NOMO-1 treated with DMSO at 0.1 percent for 48 hours (cell line): ENCODE results near the gene AGMO.

ENCODE experiments used
- DNase-seq: peaks from one replicate; lab custom pipeline; 2025; ENCODE audit not compliant: unreplicated experiment; lab: John Stamatoyannopoulos, UW

AGMO gene

GRCh38 chr7:15504351-15504750 lies 57.5 kb downstream of the AGMO start:
- no peak for DNase-seq

GRCh38 chr7:15503603-15504290 lies 58.1 kb downstream of the AGMO start:
- no peak for DNase-seq

GRCh38 chr7:15498465-15498864 lies 63.4 kb downstream of the AGMO start:
- no peak for DNase-seq

- DNase-seq: no peak
These were observed 66.6 kb downstream of the AGMO start for GRCh38 chr7:15495170-15495569.

GRCh38 chr7:15494711-15495110 lies 67.1 kb downstream of the AGMO start:
- DNase-seq: no peak

GRCh38 chr7:15491361-15491760 lies 70.5 kb downstream of the AGMO start:
- DNase-seq: no peak

GRCh38 chr7:15490291-15490690 lies 71.5 kb downstream of the AGMO start:
- no peak for DNase-seq

- DNase-seq: no peak
These were observed 72.0 kb downstream of the AGMO start for GRCh38 chr7:15489861-15490260.

GRCh38 chr7:15489383-15489782 lies 72.4 kb downstream of the AGMO start:
- no peak for DNase-seq

- DNase-seq: no peak
These were observed 73.4 kb downstream of the AGMO start for GRCh38 chr7:15488401-15488800.

GRCh38 chr7:15487896-15488295 lies 73.9 kb downstream of the AGMO start:
- no peak for DNase-seq

- DNase-seq: no peak
These were observed 75.8 kb downstream of the AGMO start for GRCh38 chr7:15485998-15486397.

- DNase-seq: no peak
These were observed 76.4 kb downstream of the AGMO start for GRCh38 chr7:15485431-15485830.

GRCh38 chr7:15481132-15481531 lies 80.7 kb downstream of the AGMO start:
- DNase-seq: no peak

GRCh38 chr7:15478401-15478800 lies 83.4 kb downstream of the AGMO start:
- DNase-seq: no peak

- no peak for DNase-seq
These were observed 85.3 kb downstream of the AGMO start for GRCh38 chr7:15476531-15476918.

GRCh38 chr7:15475808-15476530 lies 85.8 kb downstream of the AGMO start:
- no peak for DNase-seq

- DNase-seq: no peak
These were observed 90.2 kb downstream of the AGMO start for GRCh38 chr7:15471669-15471950.

GRCh38 chr7:15470825-15471668 lies 90.8 kb downstream of the AGMO start:
- DNase-seq: no peak

GRCh38 chr7:15464667-15465121 lies 97.1 kb downstream of the AGMO start:
- DNase-seq: no peak

GRCh38 chr7:15463801-15464666 lies 97.8 kb downstream of the AGMO start:
- DNase-seq: peak; percentile 1
